Muscle of back (tissue), 11 donors: Measurements from ENCODE around the gene CBX8. TPM values are rescaled to one million over a fixed set of nuclear protein-coding genes. Genes with fewer than 3 reads are reported as not detected.
A peak's percentile ranks its signal among the peaks of the same experiment; 100 is the strongest.

Experiments
- DNase-seq, 3 donors: peaks; one replicate each; pipeline versions ENCODE4 v3.0.0 to v3.0.0-alpha.2; 2013
- polyA plus RNA-seq, 10 donors: library from polyadenylated mRNA; unstranded; fragments of 120-200 nt; gene quantifications; one replicate each; pipeline ENCODE4 v1.2.1, GENCODE V29; 2013; ENCODE audit not compliant: insufficient read length in 10 of 10

CBX8 gene
- polyA plus RNA-seq, 10 donors: 3.5 to 7.4 (median 5.5) TPM

- DNase-seq: no peak
These were observed 10.2 kb upstream of the CBX8 start for GRCh38 chr17:79806863-79807720.

GRCh38 chr17:79806446-79806760, 9.5 kb upstream of the CBX8 start:
- no peak for DNase-seq

- no peak for DNase-seq
These were observed 8.2 kb upstream of the CBX8 start for GRCh38 chr17:79804856-79805696.

GRCh38 chr17:79803997-79804855, 7.3 kb upstream of the CBX8 start:
- peak in 1 of 3 donors; percentile 77 for DNase-seq

GRCh38 chr17:79803421-79803996, 6.6 kb upstream of the CBX8 start:
- DNase-seq: no peak

GRCh38 chr17:79802736-79803420, 6.0 kb upstream of the CBX8 start:
- DNase-seq: no peak

- DNase-seq: no peak
These were observed 5.3 kb upstream of the CBX8 start for GRCh38 chr17:79802039-79802735.

GRCh38 chr17:79801156-79802038, 4.5 kb upstream of the CBX8 start:
- DNase-seq: peak in 1 of 3 donors; percentile 55

GRCh38 chr17:79800325-79801155, 3.7 kb upstream of the CBX8 start:
- peak in 1 of 3 donors; percentile 82 for DNase-seq

- DNase-seq: no peak
These were observed 2.9 kb upstream of the CBX8 start for GRCh38 chr17:79799538-79800324.

GRCh38 chr17:79799174-79799537, 2.3 kb upstream of the CBX8 start:
- DNase-seq: no peak

- DNase-seq: peak in 2 of 3 donors; percentile 71 to 87
These were observed 1.7 kb upstream of the CBX8 start for GRCh38 chr17:79798299-79799173.

GRCh38 chr17:79797492-79798298, 818 bp upstream of the CBX8 start:
- no peak for DNase-seq

- no peak for DNase-seq
These were observed 474 bp downstream of the CBX8 start for GRCh38 chr17:79796444-79796762.

- DNase-seq: no peak
These were observed 958 bp downstream of the CBX8 start for GRCh38 chr17:79795795-79796443.
